GM04503 (cell line): ENCODE data around the gene PCDHA7.
"Not testable (repeated sequence)": the region's sequence is repeated elsewhere in the genome, so short reads cannot be mapped to it uniquely, and the experiment has no call there.

ENCODE experiments used
- DNase-seq: peaks from one replicate; pipeline ENCODE4 v3.0.0-alpha.2; 2012; ENCODE audit warnings: low read depth

The PCDHA7 gene

DNA sequence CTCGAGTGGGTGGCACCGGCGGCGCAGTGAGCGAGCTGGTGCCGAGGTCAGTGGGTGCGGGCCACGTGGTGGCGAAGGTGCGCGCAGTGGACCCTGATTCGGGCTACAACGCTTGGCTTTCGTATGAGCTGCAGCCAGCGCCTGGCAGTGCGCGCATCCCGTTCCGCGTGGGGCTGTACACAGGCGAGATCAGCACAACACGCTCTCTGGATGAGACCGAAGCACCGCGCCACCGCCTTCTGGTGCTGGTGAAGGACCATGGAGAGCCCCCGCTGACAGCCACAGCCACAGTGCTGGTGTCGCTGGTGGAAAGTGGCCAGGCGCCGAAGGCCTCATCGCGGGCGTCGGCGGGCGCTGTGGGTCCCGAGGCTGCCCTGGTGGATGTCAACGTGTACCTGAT is 10.6 kb upstream of the PCDHA7 start:
- DNase-seq = no peak

DNA sequence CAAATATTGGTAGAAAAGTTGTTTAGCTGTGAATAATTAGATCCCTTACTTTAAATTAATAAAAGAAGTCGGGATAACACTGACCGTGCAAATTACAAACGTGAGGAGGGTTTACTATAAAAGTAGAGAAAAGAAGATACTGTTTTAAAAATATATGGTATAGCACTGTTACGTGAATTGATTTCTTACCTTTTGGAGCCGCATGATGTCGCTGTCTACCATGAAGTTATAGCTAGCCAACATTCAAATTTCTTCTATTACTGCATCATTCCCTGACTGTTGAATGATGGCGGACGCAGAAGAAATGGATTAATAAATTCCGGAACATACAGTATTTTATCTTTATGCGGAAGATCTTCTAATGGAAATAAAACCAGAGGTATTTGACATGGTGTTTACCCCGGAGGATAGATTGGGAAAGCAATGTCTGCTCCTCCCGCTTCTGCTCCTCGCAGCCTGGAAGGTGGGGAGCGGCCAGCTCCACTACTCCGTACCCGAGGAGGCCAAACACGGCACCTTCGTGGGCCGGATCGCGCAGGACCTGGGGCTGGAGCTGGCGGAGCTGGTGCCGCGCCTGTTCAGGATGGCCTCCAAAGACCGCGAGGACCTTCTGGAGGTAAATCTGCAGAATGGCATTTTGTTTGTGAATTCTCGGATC is 6.2 kb upstream of the PCDHA7 start, which contains the start of gene PCDHA6:
Gene PCDHA6 (plus strand): TSS at position 257 of the 658 bp plus-strand sequence. CDS start 132 bp downstream, at position 389.
- no peak for DNase-seq

DNA sequence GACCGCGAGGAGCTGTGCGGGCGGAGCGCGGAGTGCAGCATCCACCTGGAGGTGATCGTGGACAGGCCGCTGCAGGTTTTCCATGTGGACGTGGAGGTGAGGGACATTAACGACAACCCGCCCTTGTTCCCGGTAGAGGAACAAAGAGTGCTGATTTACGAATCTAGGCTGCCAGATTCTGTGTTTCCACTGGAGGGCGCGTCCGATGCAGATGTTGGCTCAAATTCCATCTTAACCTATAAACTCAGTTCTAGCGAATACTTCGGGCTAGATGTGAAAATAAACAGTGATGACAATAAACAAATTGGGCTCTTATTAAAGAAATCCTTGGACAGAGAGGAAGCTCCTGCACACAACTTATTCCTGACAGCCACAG is 5.7 kb upstream of the PCDHA7 start:
- DNase-seq = no peak

DNA sequence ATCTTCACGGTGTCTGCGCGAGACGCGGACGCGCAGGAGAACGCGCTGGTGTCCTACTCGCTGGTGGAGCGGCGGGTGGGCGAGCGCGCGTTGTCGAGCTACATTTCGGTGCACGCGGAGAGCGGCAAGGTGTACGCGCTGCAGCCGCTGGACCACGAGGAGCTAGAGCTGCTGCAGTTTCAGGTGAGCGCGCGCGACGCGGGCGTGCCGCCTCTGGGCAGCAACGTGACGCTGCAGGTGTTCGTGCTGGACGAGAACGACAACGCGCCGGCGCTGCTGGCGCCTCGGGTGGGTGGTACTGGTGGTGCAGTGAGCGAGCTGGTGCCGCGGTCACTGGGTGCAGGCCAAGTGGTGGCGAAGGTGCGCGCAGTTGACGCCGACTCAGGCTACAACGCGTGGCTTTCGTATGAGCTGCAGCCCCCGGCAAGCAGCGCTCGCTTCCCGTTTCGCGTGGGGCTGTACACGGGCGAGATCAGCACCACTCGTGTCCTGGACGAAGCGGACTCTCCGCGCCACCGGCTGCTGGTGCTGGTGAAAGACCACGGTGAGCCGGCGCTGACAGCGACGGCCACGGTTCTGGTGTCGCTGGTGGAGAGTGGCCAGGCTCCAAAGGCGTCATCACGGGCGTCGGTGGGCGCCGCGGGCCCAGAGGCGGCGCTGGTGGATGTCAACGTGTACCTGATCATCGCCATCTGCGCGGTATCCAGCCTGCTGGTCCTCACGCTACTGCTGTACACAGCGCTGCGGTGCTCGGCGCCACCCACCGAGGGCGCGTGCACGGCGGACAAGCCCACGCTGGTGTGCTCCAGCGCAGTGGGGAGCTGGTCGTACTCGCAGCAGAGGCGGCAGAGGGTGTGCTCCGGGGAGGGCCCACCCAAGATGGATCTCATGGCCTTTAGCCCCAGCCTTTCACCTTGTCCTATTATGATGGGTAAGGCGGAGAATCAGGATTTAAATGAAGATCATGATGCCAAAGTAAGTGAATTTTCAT is 4.3 kb upstream of the PCDHA7 start:
- not testable (repeated sequence) for DNase-seq

DNA sequence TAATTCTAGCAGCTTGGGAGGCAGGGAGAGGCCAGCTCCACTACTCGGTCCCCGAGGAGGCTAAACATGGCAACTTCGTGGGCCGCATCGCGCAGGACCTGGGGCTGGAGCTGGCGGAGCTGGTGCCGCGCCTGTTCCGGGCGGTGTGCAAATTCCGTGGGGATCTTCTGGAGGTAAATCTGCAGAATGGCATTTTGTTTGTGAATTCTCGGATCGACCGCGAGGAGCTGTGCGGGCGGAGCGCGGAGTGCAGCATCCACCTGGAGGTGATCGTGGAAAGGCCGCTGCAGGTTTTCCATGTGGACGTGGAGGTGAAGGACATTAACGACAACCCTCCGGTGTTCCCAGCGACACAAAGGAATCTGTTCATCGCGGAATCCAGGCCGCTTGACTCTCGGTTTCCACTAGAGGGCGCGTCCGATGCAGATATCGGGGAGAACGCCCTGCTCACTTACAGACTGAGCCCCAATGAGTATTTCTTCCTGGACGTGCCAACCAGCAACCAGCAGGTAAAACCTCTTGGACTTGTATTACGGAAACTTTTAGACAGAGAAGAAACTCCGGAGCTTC is 455 bp downstream of the PCDHA7 start:
- DNase-seq = not testable (repeated sequence)

DNA sequence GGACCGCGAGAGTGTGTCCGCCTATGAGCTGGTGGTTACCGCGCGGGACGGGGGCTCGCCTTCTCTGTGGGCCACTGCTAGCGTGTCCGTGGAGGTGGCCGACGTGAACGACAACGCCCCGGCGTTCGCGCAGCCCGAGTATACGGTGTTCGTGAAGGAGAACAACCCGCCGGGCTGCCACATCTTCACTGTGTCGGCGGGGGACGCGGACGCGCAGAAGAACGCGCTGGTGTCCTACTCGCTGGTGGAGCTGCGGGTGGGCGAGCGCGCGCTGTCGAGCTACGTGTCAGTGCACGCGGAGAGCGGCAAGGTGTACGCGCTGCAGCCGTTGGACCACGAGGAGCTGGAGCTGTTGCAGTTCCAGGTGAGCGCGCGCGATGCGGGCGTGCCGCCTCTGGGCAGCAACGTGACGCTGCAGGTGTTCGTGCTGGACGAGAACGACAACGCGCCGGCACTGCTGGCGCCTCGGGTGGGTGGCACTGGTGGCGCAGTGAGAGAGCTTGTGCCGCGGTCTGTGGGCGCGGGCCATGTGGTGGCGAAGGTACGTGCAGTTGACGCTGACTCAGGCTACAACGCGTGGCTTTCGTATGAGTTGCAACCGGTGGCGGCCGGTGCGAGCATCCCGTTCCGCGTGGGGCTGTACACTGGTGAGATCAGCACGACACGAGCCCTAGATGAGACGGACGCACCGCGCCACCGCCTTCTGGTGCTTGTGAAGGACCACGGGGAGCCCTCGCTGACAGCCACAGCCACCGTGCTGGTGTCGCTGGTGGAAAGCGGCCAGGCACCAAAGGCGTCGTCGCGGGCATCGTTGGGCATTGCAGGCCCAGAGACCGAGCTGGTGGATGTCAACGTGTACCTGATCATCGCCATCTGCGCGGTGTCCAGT is 1.8 kb downstream of the PCDHA7 start:
- no peak for DNase-seq

DNA sequence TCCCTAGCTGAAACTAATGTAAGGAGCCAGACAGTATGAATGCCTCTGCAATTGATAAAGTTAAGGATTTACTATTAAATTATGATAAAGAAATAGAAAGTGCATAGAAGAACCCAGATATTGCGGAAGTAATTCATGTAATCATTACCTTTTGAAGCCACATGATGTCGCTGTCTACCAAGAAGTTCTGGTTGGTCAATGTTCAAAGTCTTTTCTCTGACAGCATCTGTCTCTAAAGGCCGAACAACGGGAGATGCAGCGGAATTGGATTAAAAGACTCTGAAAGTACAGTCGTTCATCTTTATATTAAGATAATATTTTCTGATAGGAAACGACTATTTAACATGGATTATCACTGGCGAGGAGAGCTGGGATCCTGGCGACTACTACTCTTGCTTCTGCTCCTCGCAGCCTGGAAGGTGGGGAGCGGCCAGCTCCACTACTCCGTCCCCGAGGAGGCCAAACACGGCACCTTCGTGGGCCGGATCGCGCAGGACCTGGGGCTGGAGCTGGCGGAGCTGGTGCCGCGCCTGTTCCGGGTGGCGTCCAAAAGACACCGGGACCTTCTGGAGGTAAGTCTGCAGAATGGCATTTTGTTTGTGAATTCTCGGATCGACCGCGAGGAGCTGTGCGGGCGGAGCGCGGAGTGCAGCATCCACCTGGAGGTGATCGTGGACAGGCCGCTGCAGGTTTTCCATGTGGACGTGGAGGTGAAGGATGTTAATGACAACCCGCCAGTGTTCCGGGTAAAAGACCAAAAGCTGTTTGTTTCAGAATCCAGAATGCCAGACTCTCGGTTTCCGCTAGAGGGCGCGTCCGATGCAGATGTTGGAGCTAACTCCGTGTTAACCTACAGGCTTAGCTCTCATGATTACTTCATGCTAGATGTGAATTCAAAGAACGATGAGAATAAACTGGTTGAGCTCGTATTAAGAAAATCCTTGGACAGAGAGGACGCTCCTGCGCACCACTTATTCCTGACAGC is 7.2 kb downstream of the PCDHA7 start, which contains the start of gene PCDHA8:
Gene PCDHA8 (plus strand): TSS at position 210 of the 985 bp plus-strand sequence. CDS start 135 bp downstream, at position 345.
- DNase-seq = no peak

DNA sequence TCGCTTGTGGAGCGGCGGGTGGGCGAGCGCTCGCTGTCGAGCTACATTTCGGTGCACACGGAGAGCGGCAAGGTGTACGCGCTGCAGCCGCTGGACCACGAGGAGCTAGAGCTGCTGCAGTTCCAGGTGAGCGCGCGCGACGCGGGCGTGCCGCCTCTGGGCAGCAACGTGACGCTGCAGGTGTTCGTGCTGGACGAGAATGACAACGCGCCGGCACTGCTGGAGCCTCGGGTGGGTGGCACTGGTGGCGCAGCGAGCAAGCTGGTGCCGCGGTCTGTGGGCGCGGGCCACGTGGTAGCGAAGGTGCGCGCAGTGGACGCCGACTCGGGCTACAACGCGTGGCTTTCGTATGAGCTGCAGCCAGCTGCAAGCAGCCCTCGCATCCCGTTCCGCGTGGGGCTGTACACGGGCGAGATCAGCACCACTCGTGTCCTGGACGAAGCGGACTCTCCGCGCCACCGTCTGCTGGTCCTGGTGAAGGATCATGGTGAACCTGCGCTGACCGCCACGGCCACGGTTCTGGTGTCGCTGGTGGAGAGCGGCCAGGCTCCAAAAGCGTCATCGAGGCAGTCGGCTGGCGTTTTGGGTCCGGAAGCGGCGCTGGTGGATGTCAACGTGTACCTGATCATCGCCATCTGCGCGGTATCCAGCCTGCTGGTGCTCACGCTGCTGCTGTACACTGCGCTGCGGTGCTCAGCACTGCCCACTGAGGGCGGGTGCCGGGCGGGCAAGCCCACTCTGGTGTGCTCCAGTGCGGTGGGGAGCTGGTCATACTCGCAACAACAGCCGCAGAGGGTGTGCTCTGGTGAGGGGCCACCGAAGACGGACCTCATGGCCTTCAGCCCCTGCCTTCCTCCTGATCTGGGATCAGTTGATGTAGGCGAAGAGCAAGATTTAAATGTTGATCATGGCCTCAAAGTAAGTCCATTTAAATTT is 9.0 kb downstream of the PCDHA7 start:
- no peak for DNase-seq

DNA sequence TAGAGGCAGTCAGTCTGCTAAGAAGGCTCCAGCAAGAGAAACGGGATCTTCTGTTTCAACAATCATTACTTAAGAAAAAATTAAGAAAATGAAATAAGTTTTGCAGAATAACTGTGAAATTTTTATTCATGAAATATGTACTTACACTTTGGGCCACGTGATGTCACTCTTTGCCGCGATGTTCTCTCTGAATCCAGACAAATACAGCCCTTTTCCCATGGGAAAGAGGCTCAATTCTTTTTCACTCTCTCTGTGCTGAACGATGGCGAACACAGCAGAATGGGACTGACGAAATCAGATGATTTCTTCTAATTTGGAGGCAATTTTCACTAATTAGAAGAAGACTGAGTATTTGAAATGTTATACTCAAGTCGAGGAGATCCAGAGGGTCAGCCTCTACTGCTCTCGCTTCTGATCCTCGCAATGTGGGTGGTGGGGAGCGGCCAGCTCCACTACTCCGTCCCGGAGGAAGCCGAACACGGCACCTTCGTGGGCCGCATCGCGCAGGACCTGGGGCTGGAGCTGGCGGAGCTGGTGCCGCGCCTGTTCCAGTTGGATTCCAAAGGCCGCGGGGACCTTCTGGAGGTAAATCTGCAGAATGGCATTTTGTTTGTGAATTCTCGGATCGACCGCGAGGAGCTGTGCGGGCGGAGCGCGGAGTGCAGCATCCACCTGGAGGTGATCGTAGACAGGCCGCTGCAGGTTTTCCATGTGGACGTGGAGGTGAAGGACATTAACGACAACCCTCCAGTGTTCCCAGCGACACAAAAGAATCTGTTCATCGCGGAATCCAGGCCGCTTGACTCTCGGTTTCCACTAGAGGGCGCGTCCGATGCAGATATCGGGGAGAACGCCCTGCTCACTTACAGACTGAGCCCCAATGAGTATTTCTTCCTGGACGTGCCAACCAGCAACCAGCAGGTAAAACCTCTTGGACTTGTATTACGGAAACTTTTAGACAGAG is 14.4 kb downstream of the PCDHA7 start, which contains the start of gene PCDHA9:
Gene PCDHA9 (plus strand): TSS at position 244 of the 964 bp plus-strand sequence. CDS start 114 bp downstream, at position 358.
- DNase-seq = not testable (repeated sequence)

DNA sequence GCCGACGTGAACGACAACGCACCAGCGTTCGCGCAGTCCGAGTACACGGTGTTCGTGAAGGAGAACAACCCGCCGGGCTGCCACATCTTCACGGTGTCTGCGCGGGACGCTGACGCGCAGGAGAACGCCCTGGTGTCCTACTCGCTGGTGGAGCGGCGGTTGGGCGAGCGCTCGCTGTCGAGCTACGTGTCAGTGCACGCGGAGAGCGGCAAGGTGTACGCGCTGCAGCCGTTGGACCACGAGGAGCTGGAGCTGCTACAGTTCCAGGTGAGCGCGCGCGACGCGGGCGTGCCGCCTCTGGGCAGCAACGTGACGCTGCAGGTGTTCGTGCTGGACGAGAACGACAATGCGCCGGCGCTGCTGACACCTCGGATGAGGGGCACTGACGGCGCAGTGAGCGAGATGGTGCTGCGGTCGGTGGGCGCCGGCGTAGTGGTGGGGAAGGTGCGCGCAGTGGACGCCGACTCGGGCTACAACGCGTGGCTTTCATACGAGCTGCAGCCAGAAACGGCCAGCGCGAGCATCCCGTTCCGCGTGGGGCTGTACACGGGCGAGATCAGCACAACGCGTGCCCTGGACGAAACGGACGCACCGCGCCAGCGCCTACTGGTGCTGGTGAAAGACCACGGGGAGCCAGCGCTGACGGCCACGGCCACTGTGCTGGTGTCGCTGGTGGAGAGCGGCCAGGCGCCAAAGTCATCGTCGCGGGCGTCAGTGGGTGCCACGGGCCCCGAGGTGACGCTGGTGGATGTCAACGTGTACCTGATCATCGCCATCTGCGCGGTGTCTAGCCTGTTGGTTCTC is 16.0 kb downstream of the PCDHA7 start:
- not testable (repeated sequence) for DNase-seq

DNA sequence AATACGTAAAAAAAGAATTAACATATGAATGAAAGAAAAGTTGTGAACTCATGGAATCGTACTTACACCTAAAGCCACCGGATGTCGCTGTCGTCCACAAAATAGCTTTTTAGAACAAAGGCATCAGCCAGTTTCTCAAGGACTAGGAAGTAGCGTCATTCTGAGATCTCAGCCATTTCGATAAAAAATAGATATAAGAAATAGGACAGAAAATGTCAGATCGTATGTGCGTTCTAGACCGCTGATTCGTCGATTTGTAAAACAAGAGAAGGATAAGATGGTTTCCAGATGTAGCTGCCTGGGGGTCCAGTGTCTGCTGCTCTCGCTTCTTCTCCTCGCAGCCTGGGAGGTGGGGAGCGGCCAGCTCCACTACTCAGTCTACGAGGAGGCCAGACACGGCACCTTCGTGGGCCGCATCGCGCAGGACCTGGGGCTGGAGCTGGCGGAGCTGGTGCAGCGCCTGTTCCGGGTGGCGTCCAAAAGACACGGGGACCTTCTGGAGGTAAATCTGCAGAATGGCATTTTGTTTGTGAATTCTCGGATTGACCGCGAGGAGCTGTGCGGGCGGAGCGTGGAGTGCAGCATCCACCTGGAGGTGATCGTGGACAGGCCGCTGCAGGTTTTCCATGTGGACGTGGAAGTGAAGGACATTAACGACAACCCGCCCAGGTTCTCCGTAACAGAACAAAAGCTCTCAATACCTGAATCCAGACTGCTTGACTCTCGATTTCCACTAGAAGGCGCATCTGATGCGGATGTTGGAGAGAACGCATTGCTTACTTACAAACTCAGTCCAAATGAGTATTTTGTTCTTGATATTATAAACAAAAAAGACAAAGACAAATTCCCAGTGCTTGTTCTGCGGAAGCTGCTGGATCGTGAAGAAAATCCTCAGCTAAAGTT is 22.0 kb downstream of the PCDHA7 start, which contains the start of gene PCDHA10:
Gene PCDHA10 (plus strand): TSS at position 126 of the 903 bp plus-strand sequence. CDS start 152 bp downstream, at position 278.
- DNase-seq = no peak

DNA sequence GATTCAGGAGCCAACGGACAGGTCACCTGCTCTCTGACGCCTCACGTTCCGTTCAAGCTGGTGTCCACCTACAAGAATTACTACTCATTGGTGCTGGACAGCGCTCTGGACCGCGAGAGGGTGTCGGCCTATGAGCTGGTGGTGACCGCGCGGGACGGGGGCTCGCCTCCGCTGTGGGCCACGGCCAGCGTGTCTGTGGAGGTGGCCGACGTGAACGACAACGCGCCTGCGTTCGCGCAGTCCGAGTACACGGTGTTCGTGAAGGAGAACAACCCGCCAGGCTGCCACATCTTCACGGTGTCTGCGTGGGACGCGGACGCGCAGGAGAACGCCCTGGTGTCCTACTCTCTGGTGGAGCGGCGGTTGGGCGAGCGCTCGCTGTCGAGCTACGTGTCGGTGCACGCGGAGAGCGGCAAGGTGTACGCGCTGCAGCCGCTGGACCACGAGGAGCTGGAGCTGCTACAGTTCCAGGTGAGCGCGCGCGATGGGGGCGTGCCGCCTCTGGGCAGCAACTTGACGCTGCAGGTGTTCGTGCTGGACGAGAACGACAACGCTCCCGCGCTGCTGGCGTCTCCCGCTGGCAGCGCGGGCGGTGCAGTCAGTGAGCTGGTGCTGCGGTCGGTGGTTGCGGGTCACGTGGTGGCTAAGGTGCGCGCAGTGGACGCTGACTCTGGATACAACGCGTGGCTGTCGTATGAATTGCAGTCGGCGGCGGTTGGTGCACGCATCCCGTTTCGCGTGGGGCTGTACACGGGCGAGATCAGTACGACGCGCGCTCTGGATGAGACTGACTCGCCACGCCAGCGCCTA is 23.3 kb downstream of the PCDHA7 start:
- DNase-seq = no peak

DNA sequence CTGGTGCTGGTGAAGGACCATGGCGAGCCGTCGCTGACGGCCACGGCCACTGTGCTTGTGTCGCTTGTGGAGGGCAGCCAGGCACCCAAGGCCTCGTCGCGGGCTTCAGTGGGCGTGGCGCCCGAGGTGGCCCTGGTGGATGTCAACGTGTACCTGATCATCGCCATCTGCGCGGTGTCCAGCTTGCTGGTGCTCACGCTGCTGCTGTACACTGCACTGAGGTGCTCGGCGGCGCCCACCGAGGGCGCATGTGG is 23.8 kb downstream of the PCDHA7 start:
- DNase-seq = no peak

DNA sequence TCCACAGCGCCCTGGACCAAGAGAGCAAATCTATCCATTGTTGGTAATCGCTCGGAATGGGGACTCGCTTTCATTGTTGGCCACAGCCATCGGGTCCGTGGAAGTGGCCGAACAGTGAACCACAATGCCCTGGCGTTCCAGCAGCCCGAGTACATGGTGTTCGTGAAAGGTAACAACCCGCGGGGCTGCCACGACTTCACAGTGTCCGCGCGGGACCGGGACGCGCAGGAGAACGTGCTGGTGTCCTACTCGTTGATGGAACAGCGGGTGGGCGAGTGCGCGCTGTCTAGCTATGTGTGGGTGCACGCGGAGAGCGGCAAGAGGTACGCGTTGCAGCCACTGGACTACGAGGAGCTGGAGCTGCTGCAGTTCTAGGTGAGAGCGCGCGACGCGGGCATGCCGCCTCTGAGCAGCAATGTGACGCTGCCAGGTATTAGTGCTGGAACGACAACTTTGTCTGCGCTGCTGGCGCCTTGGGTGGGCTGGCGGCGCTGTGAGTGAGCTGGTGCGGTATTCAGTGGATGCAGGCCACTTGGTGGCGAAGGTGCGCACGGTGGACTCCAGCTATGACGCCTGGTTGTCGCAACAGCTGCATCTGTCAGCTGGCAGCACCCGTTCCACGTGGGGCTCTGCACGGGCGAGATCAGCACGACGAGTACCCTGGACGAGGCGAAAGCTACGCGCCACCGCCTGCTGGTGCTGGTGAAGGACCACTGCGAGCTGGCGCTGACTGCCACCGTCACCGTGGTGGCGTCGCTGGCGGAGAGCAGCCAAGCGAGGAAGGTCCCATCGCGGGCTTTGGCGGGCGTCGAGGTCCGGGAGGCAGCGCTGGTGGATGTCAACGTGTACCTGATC is 28.6 kb downstream of the PCDHA7 start:
- DNase-seq = no peak
